Measurements from ENCODE around the gene ZFPM1. TPM values are rescaled to one million over a fixed set of nuclear protein-coding genes. Genes with fewer than 3 reads are reported as not detected.

Gene ZFPM1
- total RNA-seq = 10 to 100 TPM; 56.3 to 71.0 (median 64.6) TPM
- 9.3 TPM for total RNA-seq (2013)

GRCh38 chr16:88453217-88453531 lies at the start of gene ZFPM1:
TSS of gene ZFPM1 (plus strand) at chr16:88453280. CDS start at chr16:88453639, 359 bp downstream.
- Mint-ChIP-seq H3K4me1 (peaks cover 30 to 52% of the 10 kb centered on the region in 2 donors), H3K27ac (peak within 1 kb of the TSS; percentile 100), H3K27me3 (ENCODE audit: low read depth in 2 of 2) (no peaks in the 10 kb centered on the region), H3K9me3 (no peaks in the 10 kb centered on the region), H3K36me3 (no peaks in the 10 kb centered on the region), H3K4me3 (peak within 1 kb of the TSS; percentile 94)
- Histone ChIP-seq H3K4me3 (ENCODE audit: low read length) (peak within 1 kb of the TSS; percentile 61), H3K27ac (ENCODE audit: low read length) (peak within 1 kb of the TSS; percentile 91), H3K9me3 (ENCODE audit: control insufficient read depth, insufficient read depth, low read length) (no peaks in the 10 kb centered on the region), H3K27me3 (ENCODE audit: control insufficient read depth, insufficient read depth, low read length) (no peaks in the 10 kb centered on the region), H3K4me1 (ENCODE audit: control insufficient read depth, insufficient read depth, low read length) (peaks cover 57% of the 10 kb centered on the region), H3K36me3 (ENCODE audit: control insufficient read depth, insufficient read depth, low read length) (peaks cover 5% of the 10 kb centered on the region)
- DNase-seq (no peak), ATAC-seq (no peak)
- intact Hi-C loops (cut with micrococcal nuclease) = loop anchor here (5.0 to 10.0 kb wide), 2 partner anchors 332 to 501 kb away; partner anchors contain the start of genes BANP and PIEZO1
- no peak for TF ChIP-seq CTCF (IDR thresholded peaks at IDR 0.05)
- whole genome bisulfite sequencing (ENCODE audit: insufficient coverage) = under 1% methylated on average over 57 of the region's 57 CpGs

- H3K36me3 ChIP-seq (ENCODE audit: control insufficient read depth, insufficient read depth, low read length) = no peaks in the 10 kb centered on the region
- no peaks in the 10 kb centered on the region for H3K36me3 Mint-ChIP-seq
- peaks cover 8 to 15% of the 10 kb centered on the region in 2 donors for H3K4me1 Mint-ChIP-seq
- intact Hi-C loops (cut with micrococcal nuclease) = no loop called here
- no peak overlapping the region for H3K27ac ChIP-seq (ENCODE audit: low read length)
- H3K4me3 ChIP-seq (ENCODE audit: low read length) = no peak overlapping the region
- no peaks in the 10 kb centered on the region for H3K9me3 ChIP-seq (ENCODE audit: control insufficient read depth, insufficient read depth, low read length)
- H3K27me3 ChIP-seq (ENCODE audit: control insufficient read depth, insufficient read depth, low read length) = peaks cover 2% of the 10 kb centered on the region
- H3K9me3 Mint-ChIP-seq = peaks cover 0 to 5% of the 10 kb centered on the region in 2 donors
- no peak overlapping the region for H3K4me3 Mint-ChIP-seq
- DNase-seq (no peak), ATAC-seq (no peak)
- TF ChIP-seq CTCF (IDR thresholded peaks at IDR 0.05) = no peak
- H3K4me1 ChIP-seq (ENCODE audit: control insufficient read depth, insufficient read depth, low read length) = peaks cover 12% of the 10 kb centered on the region
- WGBS (ENCODE audit: insufficient coverage) = 79% methylated on average over 22 of the region's 22 CpGs
- peaks cover 0 to 10% of the 10 kb centered on the region in 2 donors for H3K27me3 Mint-ChIP-seq (ENCODE audit: low read depth in 2 of 2)
- H3K27ac Mint-ChIP-seq = no peak overlapping the region
Observed at GRCh38 chr16:88403794-88404581, 49.1 kb upstream of the ZFPM1 start.

GRCh38 chr16:88404769-88405168 lies 48.3 kb upstream of the ZFPM1 start:
- no peak for TF ChIP-seq CTCF (IDR thresholded peaks at IDR 0.05)
- H3K4me1 ChIP-seq (ENCODE audit: control insufficient read depth, insufficient read depth, low read length) = peaks cover 10% of the 10 kb centered on the region
- 75% methylated on average over 6 of the region's 6 CpGs for WGBS (ENCODE audit: insufficient coverage)
- peaks cover 2% of the 10 kb centered on the region for H3K27me3 ChIP-seq (ENCODE audit: control insufficient read depth, insufficient read depth, low read length)
- Mint-ChIP-seq H3K9me3 (peaks cover 0 to 5% of the 10 kb centered on the region in 2 donors), H3K4me1 (peaks cover 5 to 11% of the 10 kb centered on the region in 2 donors), H3K36me3 (no peaks in the 10 kb centered on the region), H3K4me3 (no peak overlapping the region), H3K27me3 (ENCODE audit: low read depth in 2 of 2) (peaks cover 0 to 10% of the 10 kb centered on the region in 2 donors), H3K27ac (no peak overlapping the region)
- no peak overlapping the region for H3K4me3 ChIP-seq (ENCODE audit: low read length)
- H3K36me3 ChIP-seq (ENCODE audit: control insufficient read depth, insufficient read depth, low read length) = no peaks in the 10 kb centered on the region
- intact Hi-C loops (cut with micrococcal nuclease) = no loop called here
- ATAC-seq = no peak
- no peak overlapping the region for H3K27ac ChIP-seq (ENCODE audit: low read length)
- DNase-seq = no peak
- no peaks in the 10 kb centered on the region for H3K9me3 ChIP-seq (ENCODE audit: control insufficient read depth, insufficient read depth, low read length)

All from natural killer cell (primary cell).